NCI-H510A treated with DMSO at 0.1 percent for 48 hours (cell line): ENCODE results near the gene ZEB2.

Experiments
- DNase-seq: peaks from one replicate; lab custom pipeline; 2025; lab: John Stamatoyannopoulos, UW

ZEB2 gene

DNA sequence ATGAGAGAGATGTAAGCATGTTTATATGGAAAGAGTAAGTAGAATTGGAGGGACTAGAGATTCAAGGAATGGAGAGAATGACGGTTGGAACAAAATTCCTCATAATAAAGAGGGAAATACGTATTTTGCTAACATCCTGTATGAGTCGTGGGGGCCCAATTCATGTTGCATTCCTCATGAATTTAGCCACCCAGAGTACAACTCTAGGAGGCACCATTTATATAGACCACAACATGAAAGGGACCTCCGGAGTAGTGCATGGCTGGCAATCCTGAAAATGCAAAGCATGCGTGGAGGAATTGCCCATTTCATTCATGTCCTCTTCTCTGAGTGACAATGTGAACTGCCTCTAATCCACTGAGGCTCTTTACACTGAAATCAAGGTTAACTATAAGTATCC, 168.2 kb downstream of the ZEB2 start:
- no peak for DNase-seq

DNA sequence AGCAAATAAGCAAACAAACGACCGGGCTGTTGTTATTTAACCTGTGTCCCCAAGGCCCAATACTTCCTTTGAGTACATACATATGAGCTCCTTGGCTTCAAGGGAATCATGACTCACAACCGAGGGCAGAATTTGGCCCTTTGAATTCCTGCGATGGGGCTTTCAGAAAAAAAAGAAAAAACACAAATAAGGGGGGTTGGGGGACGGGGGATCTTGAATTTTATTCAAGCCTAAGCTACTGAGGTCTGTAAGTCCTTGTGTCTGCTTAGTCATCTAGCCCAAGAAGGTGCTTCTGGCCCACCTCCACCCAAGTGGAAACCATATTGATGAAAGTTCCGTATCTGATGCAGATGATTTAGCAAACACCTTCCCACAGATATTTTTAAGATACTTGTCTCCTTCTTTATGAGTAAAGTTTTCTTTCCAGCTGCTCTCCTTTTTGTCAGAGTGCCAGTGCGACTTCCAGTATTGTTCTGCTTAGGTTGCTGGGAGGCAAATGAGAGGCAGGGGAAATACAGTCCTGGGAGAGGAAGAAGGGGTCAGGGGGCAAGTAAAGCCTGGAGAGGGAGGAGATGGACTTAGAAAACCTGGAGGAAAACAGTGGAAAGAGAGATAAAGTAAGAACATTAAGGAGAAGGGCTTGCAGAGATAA, 169.6 kb downstream of the ZEB2 start:
- no peak for DNase-seq

DNA sequence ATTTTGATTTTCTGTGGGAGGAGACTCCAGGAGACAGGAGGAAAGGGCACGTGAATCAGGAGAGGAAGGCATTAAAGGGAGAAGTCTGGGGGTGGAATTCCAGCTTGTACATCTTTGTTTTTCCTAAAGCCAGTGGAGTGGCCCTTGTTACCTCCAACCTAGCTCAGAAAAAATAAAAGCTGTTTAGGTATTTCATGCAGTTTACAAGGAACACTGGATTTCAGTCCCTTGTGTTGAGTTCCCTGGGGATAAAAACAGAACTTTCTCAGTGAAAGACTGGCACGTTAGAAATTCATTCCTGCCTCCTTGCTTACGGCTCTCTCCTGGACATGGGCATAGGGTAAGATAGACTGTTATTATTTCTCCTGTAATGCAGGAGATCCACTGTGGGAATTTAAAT, 170.2 kb downstream of the ZEB2 start:
- no peak for DNase-seq

- no peak for DNase-seq
Measured at GRCh38 chr2:144348846-144349245, 171.1 kb downstream of the ZEB2 start.

- no peak for DNase-seq
Measured at GRCh38 chr2:144346229-144346628, 173.7 kb downstream of the ZEB2 start.

DNA sequence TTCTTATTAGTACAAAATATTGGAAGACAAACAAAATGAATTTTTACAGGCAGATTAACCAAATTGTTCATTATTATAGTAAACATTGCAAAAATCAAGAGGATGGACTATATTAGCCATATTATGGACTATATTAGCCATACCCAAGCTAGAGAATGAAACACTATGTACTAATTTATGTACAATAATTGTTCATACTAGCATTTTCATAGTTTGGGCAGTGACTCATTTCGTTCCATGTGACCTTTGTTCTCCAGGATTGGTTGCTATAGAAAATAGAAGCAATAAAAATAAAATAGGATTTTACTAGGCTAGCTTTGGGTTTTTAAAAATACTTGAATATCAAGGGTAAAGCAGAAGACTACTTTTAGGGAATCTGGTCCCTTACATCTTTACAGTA, 176.8 kb downstream of the ZEB2 start:
- no peak for DNase-seq

DNA sequence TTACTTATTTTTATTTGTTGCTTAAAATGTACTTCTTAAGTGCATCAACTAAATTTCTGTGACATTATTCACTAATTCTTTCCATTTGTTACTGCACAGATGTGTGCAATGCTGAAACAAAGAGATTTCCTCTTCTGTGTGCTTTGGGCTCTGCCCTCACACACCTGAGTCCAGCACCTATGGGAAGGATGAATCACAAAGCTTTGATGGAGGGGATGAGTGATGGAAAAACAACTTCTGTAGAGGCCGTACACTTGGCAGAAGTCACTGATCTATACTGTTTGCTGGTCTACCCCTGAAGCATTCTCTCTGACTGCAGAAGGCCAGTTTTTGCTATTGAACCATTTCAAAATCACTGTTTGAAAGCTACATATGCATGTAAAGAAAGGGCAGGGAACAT, 178.4 kb downstream of the ZEB2 start:
- no peak for DNase-seq

GRCh38 chr2:144339048-144339447, 180.9 kb downstream of the ZEB2 start:
- no peak for DNase-seq

DNA sequence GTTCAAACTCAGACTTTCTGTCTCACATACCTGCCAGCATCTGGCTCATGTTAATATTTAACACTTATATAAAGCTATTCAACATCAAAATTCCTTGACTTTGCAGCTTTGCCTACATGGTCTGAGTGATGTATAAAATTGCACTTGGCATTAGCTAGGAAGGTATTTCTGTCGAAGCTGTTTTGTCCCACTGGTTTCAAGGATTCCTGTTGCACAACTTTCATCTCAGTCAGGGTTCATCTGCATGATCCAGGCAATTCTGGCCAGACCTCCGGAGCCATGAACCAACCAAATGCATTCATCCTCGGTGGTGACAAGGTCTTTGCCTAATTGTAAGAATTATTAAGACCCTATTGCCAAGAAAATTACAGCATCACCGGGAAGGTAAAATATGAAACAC, 185.4 kb downstream of the ZEB2 start:
- no peak for DNase-seq
